ENCODE data around the gene TERT.

TERT gene

DNA sequence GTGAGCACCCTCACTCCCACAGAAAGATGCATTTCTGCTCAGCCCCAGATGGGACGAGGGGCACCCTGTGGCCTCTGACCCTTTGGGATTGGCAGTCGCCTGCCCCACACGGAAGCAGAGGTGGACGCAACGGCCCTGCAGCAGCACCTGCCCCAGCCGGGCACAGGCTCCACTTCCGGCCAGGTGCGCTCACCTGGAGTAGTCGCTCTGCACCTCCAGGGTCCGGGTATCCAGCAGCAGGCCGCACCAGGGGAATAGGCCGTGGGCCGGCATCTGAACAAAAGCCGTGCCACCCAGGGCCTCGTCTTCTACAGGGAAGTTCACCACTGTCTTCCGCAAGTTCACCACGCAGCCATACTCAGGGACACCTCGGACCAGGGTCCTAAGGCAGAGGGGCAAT is 30.7 kb downstream of the TERT start:
- Histone ChIP-seq H3K9ac (ENCODE audit: low read depth, low read length) (no peak overlapping the region), H3K36me3 (ENCODE audit: insufficient read depth, low read length) (peaks cover 6% of the 10 kb centered on the region; the same call in 1 of the 2 replicates), H3K9me3 (ENCODE audit: control insufficient read depth, insufficient read depth, low read length) (peaks cover 19% of the 10 kb centered on the region), H3K4me1 (ENCODE audit: insufficient read depth, low read length) (no peaks in the 10 kb centered on the region)

DNA sequence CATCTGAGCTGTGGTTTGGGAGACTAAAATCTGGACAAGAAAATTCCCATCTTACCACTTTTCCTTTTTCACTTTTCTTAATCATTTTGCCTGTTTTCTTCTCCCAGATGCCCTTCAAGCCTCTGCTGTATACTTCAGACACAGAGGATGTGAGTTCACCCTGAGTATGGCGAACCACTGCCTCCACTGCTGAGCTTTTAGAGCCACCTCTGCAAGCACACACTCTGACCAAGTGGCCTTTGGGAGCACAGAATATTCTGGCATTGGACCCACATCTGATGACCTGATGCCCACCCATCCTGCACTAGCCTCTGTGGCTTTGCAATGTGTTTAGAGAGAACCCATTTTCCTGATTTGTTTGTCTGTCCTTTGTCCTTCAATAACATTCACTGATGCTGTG is 32.5 kb downstream of the TERT start:
- H3K36me3 ChIP-seq (ENCODE audit: insufficient read depth, low read length): peaks cover 6% of the 10 kb centered on the region; the same call in 1 of the 2 replicates
- H3K9me3 ChIP-seq (ENCODE audit: control insufficient read depth, insufficient read depth, low read length): peaks cover 19% of the 10 kb centered on the region
- no peak overlapping the region for H3K9ac ChIP-seq (ENCODE audit: low read depth, low read length)
- H3K4me1 ChIP-seq (ENCODE audit: insufficient read depth, low read length): no peaks in the 10 kb centered on the region

DNA sequence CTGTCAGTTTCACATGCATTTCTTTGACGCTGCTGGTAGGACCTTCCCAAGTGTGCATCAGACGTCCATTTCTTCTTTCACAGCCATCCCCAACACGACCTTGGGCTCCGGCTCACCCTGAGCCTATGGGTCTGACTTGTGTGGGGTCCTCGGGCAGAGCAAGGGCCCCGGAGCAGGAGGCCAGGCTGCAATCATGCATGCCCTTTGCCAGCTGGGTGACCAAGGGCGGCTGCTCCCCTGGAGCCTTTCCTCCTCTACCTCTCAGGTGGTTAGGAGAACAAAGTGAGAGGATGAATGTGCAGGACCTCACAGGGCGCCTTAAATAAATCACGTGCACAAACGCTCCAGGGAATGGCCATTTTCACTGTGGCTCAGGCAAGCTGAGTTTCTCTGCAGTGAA is 33.2 kb downstream of the TERT start:
- no peak overlapping the region for H3K9ac ChIP-seq (ENCODE audit: low read depth, low read length)
- H3K4me1 ChIP-seq (ENCODE audit: insufficient read depth, low read length): no peaks in the 10 kb centered on the region
- H3K9me3 ChIP-seq (ENCODE audit: control insufficient read depth, insufficient read depth, low read length): peaks cover 19% of the 10 kb centered on the region
- peaks cover 6% of the 10 kb centered on the region; the same call in 1 of the 2 replicates for H3K36me3 ChIP-seq (ENCODE audit: insufficient read depth, low read length)

DNA sequence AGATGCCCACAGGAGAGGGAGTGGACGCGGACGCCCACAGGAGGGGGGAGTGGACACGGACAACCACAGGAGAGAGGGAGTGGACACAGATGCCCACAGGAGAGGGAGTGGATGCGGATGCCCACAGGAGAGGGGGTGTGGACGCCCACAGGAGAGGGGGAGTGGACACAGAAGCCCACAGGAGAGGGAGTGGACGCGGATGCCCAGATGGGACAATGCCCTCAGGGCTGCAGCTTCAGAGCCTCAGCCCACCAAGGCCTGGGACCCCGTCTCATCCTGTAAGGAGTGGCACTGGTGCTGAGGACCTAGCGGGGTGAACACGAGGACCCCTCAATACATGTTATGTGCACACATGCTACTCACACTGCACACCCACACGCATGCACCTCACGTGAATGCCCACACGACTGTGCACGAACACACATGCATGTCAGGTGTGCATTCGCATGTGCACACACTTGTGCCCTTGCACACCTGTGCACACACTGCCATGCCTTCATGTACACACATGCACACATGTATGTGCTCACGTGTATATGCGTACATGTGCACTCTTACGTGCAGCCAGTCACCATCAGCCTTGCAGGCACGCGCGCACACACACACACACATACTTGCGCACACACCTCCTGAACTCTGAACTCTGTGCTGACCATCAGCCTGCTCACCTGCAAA is 34.9 kb downstream of the TERT start:
- no peak overlapping the region for H3K9ac ChIP-seq (ENCODE audit: low read depth, low read length)
- H3K36me3 ChIP-seq (ENCODE audit: insufficient read depth, low read length): peaks cover 6% of the 10 kb centered on the region; the same call in 1 of the 2 replicates
- no peaks in the 10 kb centered on the region for H3K4me1 ChIP-seq (ENCODE audit: insufficient read depth, low read length)
- H3K9me3 ChIP-seq (ENCODE audit: control insufficient read depth, insufficient read depth, low read length): peaks cover 19% of the 10 kb centered on the region

DNA sequence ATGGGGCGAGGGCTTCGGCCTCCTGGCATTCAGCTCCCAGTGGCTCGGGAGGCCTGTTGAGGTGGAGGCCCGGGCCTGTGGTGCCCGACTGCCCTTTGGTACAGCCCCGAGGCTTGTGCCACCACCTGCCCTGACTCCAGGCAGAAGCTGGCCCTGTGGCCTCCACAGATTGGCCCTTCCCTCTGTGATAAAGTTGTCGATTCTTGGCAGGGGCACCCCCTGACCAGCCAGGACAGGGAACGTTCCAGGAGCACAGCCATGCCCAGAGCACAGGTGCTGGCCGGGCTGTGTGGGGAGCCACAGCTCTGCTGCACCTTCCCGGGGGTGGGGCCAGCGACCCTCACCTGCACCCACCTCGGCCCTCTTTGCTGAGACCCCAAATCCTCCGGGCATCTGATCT is 37.0 kb downstream of the TERT start:
- Histone ChIP-seq H3K9me3 (ENCODE audit: control insufficient read depth, insufficient read depth, low read length) (peaks cover 12% of the 10 kb centered on the region), H3K4me1 (ENCODE audit: insufficient read depth, low read length) (no peaks in the 10 kb centered on the region), H3K9ac (ENCODE audit: low read depth, low read length) (no peak overlapping the region), H3K36me3 (ENCODE audit: insufficient read depth, low read length) (peaks cover 6% of the 10 kb centered on the region; the same call in 1 of the 2 replicates)

DNA sequence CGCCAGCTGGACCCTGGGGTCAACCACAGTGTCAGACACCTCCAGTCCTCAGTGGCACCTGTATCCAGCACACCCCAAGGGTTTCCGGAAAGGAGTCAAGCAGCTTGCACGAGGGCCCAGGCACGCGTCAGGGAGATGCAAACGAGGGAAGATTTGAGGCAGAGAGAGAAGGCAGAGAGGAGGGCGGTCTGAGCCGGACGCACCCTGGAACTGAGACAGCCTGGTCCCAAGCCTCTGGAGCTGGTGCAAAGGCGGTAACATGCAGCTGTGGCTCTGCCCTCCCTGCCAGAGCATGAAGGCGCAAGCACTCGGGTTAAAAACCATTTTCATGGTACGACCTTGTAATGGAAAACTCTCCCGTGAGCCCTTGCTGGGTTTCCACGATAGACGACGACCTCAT is 37.5 kb downstream of the TERT start:
- Histone ChIP-seq H3K4me1 (ENCODE audit: insufficient read depth, low read length) (no peaks in the 10 kb centered on the region), H3K36me3 (ENCODE audit: insufficient read depth, low read length) (peaks cover 2% of the 10 kb centered on the region; the same call in 1 of the 2 replicates), H3K9me3 (ENCODE audit: control insufficient read depth, insufficient read depth, low read length) (peaks cover 7% of the 10 kb centered on the region), H3K9ac (ENCODE audit: low read depth, low read length) (no peak overlapping the region)

DNA sequence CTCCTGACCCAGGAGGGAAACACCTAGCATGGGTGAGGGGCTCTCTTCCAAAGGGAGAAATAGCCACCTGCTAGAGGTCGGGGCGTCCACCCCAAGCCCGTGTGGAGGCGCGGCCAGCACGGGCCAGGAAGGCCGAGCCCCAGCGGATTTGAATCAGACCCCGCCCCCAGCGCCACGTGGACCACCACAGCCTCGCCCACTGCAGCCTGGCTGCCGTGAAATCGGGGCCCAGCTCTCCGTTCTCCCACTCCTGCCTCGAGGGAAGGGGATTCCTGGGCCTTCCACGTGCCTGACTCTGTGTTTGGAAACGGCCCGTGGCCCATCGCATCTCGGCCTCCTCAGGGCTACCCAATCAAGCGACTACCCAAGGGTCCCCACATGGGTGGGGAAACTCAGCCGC is 38.1 kb downstream of the TERT start:
- Histone ChIP-seq H3K9me3 (ENCODE audit: control insufficient read depth, insufficient read depth, low read length) (peaks cover 2% of the 10 kb centered on the region; the same call in 1 of the 2 replicates), H3K36me3 (ENCODE audit: insufficient read depth, low read length) (no peaks in the 10 kb centered on the region; the same call in 1 of the 2 replicates)

DNA sequence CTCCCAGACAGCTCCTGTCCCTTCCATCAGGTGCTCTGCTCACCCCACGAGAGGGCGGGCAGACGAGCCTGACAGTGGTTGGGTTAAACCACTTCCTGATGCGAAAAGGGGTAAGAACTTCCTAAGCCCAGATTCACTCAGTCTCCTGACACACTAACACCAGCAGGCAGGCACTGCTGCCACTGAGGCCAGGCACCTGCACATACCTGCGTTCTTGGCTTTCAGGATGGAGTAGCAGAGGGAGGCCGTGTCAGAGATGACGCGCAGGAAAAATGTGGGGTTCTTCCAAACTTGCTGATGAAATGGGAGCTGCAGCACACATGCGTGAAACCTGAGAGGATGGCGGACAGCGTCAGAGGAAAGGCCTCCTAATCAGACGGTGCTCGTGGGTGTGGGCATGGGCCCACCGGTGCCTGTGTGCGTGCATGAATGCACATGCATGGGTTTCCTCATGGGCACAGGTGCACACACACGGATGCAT is 39.7 kb downstream of the TERT start:
- H3K36me3 ChIP-seq (ENCODE audit: insufficient read depth, low read length): no peaks in the 10 kb centered on the region
- H3K4me1 ChIP-seq (ENCODE audit: insufficient read depth, low read length): no peaks in the 10 kb centered on the region
- no peaks in the 10 kb centered on the region; the same call in 1 of the 2 replicates for H3K9me3 ChIP-seq (ENCODE audit: control insufficient read depth, insufficient read depth, low read length)
- H3K9ac ChIP-seq (ENCODE audit: low read depth, low read length): no peak overlapping the region

More for the DNA sequence above, 38.1 kb downstream of the TERT start:
- H3K9ac ChIP-seq (ENCODE audit: low read depth, low read length): no peak overlapping the region
- no peaks in the 10 kb centered on the region for H3K4me1 ChIP-seq (ENCODE audit: insufficient read depth, low read length)

DNA sequence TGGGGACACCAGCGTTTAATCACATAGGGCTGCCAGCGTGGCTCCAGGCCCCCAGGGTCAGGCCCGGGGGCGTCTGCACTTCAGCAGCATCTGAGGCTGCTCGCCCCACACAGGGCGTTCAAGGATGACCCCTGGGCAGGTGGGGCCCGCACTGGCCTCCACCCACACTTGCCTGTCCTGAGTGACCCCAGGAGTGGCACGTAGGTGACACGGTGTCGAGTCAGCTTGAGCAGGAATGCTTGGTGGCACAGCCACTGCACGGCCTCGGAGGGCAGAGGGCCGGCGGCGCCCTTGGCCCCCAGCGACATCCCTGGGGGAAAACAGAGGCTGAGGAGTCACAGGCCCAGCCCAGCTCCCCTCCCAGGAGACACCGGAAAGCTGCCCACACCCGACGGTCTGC is 40.7 kb downstream of the TERT start:
- H3K4me1 ChIP-seq (ENCODE audit: insufficient read depth, low read length): no peaks in the 10 kb centered on the region
- no peak overlapping the region for H3K9ac ChIP-seq (ENCODE audit: low read depth, low read length)
- no peaks in the 10 kb centered on the region for H3K9me3 ChIP-seq (ENCODE audit: control insufficient read depth, insufficient read depth, low read length)
- no peaks in the 10 kb centered on the region for H3K36me3 ChIP-seq (ENCODE audit: insufficient read depth, low read length)

DNA sequence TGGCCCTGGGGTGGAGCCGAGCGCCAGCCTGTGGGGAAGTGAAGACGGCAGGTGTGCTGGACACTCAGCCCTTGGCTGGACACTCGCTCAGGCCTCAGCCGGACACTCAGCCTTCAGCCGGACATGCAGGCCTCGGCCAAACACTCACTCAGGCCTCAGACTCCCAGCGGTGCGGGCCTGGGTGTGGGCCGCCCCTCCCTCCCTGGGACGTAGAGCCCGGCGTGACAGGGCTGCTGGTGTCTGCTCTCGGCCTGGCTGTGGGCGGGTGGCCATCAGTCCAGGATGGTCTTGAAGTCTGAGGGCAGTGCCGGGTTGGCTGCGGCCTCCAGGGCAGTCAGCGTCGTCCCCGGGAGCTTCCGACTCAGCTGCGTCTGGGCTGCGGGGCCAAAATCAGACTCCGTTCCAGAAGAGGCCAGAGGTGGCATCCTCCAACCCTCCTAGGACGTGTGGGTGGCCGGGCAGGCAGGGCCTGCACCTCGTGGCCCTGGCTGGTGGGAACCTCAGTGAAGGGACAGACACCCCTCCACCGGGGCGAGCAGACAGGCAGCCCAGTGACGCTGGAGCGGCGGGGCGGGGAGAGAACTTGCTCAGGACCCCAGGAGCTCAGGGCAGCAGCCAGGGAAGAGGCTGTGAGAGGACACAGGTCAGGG is 41.3 kb downstream of the TERT start:
- no peak overlapping the region for H3K9ac ChIP-seq (ENCODE audit: low read depth, low read length)
- H3K9me3 ChIP-seq (ENCODE audit: control insufficient read depth, insufficient read depth, low read length): no peaks in the 10 kb centered on the region
- H3K4me1 ChIP-seq (ENCODE audit: insufficient read depth, low read length): no peaks in the 10 kb centered on the region
- H3K36me3 ChIP-seq (ENCODE audit: insufficient read depth, low read length): no peaks in the 10 kb centered on the region

DNA sequence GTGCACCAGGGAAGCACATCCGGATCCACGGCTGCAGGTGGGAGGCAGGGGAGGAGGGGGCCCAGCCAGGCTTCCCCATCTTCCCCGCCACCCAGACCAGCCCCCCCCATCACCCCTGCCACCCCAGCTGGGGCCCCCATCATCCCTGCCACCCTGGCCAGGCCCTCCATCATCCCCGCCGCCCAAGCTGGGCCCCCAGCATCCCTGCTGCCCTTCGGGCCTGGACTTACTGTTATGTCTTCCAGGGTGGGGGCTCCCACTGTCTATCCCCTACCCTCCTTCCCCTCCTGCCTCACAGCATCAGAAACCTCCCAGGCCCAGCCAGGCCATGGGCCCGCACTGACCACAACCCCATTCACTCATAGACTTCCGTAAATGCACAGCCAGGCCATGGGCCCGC is 42.2 kb downstream of the TERT start:
- Histone ChIP-seq H3K9ac (ENCODE audit: low read depth, low read length) (no peak overlapping the region), H3K36me3 (ENCODE audit: insufficient read depth, low read length) (no peaks in the 10 kb centered on the region), H3K9me3 (ENCODE audit: control insufficient read depth, insufficient read depth, low read length) (no peaks in the 10 kb centered on the region), H3K4me1 (ENCODE audit: insufficient read depth, low read length) (no peaks in the 10 kb centered on the region)

DNA sequence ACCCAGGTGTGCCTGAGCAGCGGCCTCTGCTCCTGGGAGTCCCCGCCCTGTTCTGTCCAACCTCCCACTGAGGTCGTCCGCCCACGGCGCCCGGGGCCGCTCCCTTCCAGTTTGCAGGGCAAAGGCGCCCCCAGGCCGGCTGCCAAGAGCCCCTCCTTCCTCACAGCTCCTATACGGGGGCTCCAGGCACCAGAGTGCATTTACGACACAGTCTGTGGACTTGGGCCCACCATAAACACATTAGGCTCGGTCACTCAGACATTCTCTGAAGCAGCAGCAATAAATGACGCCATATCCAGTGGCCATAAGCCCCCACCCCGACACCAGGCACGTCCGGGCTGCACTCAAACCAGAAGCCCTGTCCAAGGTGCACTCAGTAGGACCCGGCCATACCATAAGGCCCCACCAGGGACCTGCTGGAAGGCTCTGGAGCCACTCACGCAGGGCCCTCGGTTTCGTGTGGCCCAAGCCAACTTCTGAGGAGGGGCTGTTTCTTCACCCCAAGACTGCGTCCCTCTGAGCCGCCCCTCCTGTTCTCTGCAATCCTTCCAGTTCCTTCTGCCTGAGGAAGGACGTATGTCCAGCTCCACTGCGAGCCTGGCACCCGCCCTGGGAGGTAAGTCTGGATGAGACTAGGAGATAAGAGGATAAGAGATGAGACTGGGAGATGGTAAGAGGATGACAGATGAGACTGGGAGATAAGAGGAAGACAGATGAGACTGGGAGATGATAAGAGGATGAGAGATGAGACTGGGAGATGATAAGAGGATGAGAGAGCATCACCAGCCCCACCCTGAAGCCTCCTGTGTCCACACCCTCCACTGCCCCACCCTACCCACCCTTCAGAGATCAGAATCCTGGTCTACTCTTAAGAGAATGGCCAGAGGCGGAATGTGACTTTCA is 42.9 kb downstream of the TERT start:
- H3K4me1 ChIP-seq (ENCODE audit: insufficient read depth, low read length): no peaks in the 10 kb centered on the region

DNA sequence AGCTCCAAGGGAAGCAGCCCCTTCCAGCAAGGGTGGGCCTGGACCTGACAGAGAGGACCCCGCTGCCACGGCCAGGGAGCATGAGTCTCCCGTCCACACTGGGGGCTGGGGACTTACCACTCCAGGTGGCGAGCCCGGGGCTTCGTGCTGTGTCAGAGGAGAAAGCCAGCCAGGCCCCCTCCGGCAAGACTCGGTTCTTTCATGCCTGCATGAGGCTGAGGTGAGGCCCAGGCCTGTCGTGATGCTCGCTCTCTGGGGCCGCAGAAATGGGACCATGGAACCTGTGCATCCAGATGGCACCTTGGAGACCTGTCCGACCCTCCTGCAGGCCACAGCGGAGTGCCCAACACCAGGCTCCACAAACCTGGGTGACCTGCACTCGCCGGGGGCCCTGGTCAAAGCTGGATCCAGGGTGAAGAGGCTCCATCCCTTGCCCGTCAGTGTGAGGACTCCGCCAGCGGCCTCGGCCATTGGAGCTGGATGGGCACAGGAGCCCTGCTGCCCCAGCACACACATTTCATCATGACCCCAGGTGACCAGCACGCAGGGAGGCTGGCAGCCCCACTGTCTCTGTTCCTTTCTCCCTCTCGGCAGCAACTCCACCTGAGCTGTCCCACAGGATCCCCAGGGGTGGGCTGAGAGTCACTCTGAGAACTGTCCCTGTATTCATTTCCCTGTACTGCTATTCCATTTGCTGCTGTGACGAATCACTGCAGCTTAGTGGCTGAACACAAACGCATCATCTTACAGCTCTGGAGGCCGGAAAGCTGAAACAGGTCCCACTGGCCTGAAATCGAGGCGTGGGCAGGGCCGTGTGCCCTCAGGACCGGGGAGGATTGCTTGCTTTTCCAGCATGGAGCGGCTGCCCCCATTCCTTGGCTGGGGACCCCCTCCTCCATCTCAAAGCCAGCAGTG is 45.2 kb downstream of the TERT start:
- no peaks in the 10 kb centered on the region for H3K9me3 ChIP-seq (ENCODE audit: control insufficient read depth, insufficient read depth, low read length)
- no peaks in the 10 kb centered on the region for H3K36me3 ChIP-seq (ENCODE audit: insufficient read depth, low read length)
- H3K4me1 ChIP-seq (ENCODE audit: insufficient read depth, low read length): no peaks in the 10 kb centered on the region
- no peak overlapping the region for H3K9ac ChIP-seq (ENCODE audit: low read depth, low read length)

More for the DNA sequence above, 42.9 kb downstream of the TERT start:
- Histone ChIP-seq H3K9ac (ENCODE audit: low read depth, low read length) (no peak overlapping the region), H3K9me3 (ENCODE audit: control insufficient read depth, insufficient read depth, low read length) (no peaks in the 10 kb centered on the region), H3K36me3 (ENCODE audit: insufficient read depth, low read length) (no peaks in the 10 kb centered on the region)
